HEK293 (cell line): ENCODE results near the gene OBSL1.

ENCODE experiments used
- REPIN1 ChIP-seq: fragments of 450-650 bp; formaldehyde crosslinking; IDR thresholded peaks from 2 replicates; pipeline ENCODE4 v1.5.1; 2017; ENCODE audit warnings: missing biosample characterization, missing genetic modification characterization, low read depth
- ZNF138 ChIP-seq: fragments of 450-650 bp; formaldehyde crosslinking; IDR thresholded peaks from 2 replicates; pipeline ENCODE4 v1.5.1; 2016; ENCODE audit warnings: missing biosample characterization, missing genetic modification characterization, borderline replicate concordance
- ZNF184 ChIP-seq: fragments of 450-650 bp; IDR thresholded peaks from 2 replicates; pipeline ENCODE4 v1.5.1; 2018; ENCODE audit warnings: missing biosample characterization, mild to moderate bottlenecking, missing genetic modification characterization
- ZNF621 ChIP-seq: fragments of 450-650 bp; formaldehyde crosslinking; IDR thresholded peaks from 2 replicates; pipeline ENCODE4 v1.5.1; 2017; ENCODE audit warnings: missing biosample characterization, missing genetic modification characterization
- ZNF76 ChIP-seq: fragments of 450-650 bp; formaldehyde crosslinking; IDR thresholded peaks from 2 replicates; pipeline ENCODE4; 2016; ENCODE audit warnings: low read depth, missing biosample characterization, missing genetic modification characterization, borderline replicate concordance
- ZNF768 ChIP-seq: fragments of 450-650 bp; formaldehyde crosslinking; IDR thresholded peaks from 2 replicates; pipeline ENCODE4 v1.5.1; 2018; ENCODE audit warnings: missing biosample characterization, mild to moderate bottlenecking, missing genetic modification characterization
- TF ChIP-seq, protein P1 (sequence below): fragments of 450-650 bp; formaldehyde crosslinking; IDR thresholded peaks from 2 replicates; pipeline ENCODE4 v1.5.1; 2017; ENCODE audit warnings: missing biosample characterization, mild to moderate bottlenecking, missing genetic modification characterization, moderate library complexity
- TF ChIP-seq, protein P2 (sequence below): fragments of 450-650 bp; formaldehyde crosslinking; IDR thresholded peaks from 2 replicates; pipeline ENCODE4 v1.5.1; 2016; ENCODE audit warnings: missing biosample characterization, missing genetic modification characterization

DNA sequence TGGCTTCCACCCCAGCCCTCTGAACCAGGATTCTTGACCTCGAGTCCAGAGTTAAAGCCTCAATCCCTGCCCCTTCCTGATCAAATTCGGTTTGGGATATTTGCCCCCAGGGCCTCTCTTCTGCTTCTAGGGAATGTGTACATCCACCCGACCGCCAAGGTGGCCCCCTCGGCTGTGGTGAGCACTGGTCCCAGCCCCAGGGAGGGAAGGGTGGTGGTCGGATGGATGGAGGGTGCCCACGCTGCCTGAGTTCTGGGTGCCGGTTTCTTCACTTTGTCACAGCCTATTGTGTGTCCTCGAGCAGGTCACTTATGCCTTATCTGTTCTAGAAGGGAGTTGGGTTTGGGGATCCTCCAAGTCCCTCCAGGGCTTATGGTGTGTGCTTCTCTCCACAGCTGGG, 65.8 kb downstream of the OBSL1 start:
- TF ChIP-seq ZNF768 (tag by site-specific recombination) = no peak
- TF ChIP-seq, protein P1, sequence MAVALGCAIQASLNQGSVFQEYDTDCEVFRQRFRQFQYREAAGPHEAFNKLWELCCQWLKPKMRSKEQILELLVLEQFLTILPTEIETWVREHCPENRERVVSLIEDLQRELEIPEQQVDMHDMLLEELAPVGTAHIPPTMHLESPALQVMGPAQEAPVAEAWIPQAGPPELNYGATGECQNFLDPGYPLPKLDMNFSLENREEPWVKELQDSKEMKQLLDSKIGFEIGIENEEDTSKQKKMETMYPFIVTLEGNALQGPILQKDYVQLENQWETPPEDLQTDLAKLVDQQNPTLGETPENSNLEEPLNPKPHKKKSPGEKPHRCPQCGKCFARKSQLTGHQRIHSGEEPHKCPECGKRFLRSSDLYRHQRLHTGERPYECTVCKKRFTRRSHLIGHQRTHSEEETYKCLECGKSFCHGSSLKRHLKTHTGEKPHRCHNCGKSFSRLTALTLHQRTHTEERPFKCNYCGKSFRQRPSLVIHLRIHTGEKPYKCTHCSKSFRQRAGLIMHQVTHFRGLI (tag by site-specific recombination) = no peak
- TF ChIP-seq, protein P2, sequence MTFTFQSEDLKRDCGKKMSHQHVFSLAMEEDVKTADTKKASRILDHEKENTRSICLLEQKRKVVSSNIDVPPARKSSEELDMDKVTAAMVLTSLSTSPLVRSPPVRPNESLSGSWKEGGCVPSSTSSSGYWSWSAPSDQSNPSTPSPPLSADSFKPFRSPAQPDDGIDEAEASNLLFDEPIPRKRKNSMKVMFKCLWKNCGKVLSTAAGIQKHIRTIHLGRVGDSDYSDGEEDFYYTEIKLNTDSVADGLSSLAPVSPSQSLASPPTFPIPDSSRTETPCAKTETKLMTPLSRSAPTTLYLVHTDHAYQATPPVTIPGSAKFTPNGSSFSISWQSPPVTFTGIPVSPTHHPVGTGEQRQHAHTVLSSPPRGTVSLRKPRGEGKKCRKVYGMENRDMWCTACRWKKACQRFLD (tag by site-specific recombination) = no peak
- TF ChIP-seq ZNF76 (tag by site-specific recombination) = no peak
- no peak for TF ChIP-seq REPIN1
- TF ChIP-seq ZNF138 (tag by site-specific recombination) = no peak
- no peak for TF ChIP-seq ZNF184
- no peak for TF ChIP-seq ZNF621
